Endothelial cell of umbilical vein (primary cell): ENCODE results near the gene PKD1L1. TPM values are rescaled to one million over a fixed set of nuclear protein-coding genes. Genes with fewer than 3 reads are reported as not detected.
"Not testable (repeated sequence)": the region's sequence is repeated elsewhere in the genome, so short reads cannot be mapped to it uniquely, and the experiment has no call there.

Source experiments
- BruUV-seq: library from RNA; stranded (reverse); fragments of 400-500 nt; replicated peaks from 2 replicates; lab custom pipeline; 2021; lab: Mats Ljungman, UMichigan
- CTCF ChIA-PET: fragments of 300-600, 350-600 bp; sonication (Branson Sonifier 250); formaldehyde crosslinking; loops from one replicate; lab custom pipeline; 2021; ENCODE audit warnings: antibody characterized with exemption, inconsistent platforms; lab: Charles Lee
- POLR2A ChIA-PET: fragments of 300-600, 350-600 bp; sonication (Branson Sonifier 250); formaldehyde crosslinking; loops from one replicate; lab custom pipeline; 2021; ENCODE audit warnings: antibody characterized with exemption, inconsistent platforms; lab: Charles Lee
- DNase-seq: peaks from one replicate; pipeline ENCODE4 v3.0.0-alpha.2; 2011; ENCODE audit warnings: low read depth, low spot score
- FAIRE-seq: peaks from 2 replicates; lab custom pipeline; 2011; peaks lifted over from hg19 to GRCh38; lab: Jason Lieb, UNC
- H2AFZ ChIP-seq: 2 replicates; pipeline ENCODE4 v1.6.0; 2012; ENCODE audit warnings: low read depth, low read length, control low read depth, inconsistent platforms
- H3K27ac ChIP-seq: 2 replicates; pipeline ENCODE4 v1.5.1; 2011; ENCODE audit warnings: low read depth, mild to moderate bottlenecking, control low read depth, low read length, moderate library complexity; ENCODE audit not compliant: insufficient read depth
- H3K27me3 ChIP-seq, 2 experiments: 2 replicates each; pipeline versions ENCODE4 v1.6.0 to v1.6.1; 2011; ENCODE audit warnings: low read length in 2 of 2, mixed read lengths in 1 of 2; ENCODE audit not compliant: control insufficient read depth in 2 of 2, insufficient read depth in 2 of 2
- H3K36me3 ChIP-seq, 2 experiments: 2 replicates in 1 of 2; 3 replicates in 1 of 2; pipeline ENCODE4 v1.5.1; 2011; ENCODE audit warnings: low read length in 2 of 2, mild to moderate bottlenecking in 1 of 2, moderate library complexity in 1 of 2; ENCODE audit not compliant: control insufficient read depth in 2 of 2, insufficient read depth in 2 of 2; ENCODE audit errors: extremely low read depth in 1 of 2
- H3K4me1 ChIP-seq: 3 replicates; pipeline ENCODE4 v1.5.1; 2011; ENCODE audit warnings: mild to moderate bottlenecking, low read length; ENCODE audit not compliant: control insufficient read depth, insufficient read depth; ENCODE audit errors: extremely low read depth
- H3K4me2 ChIP-seq: 2 replicates; pipeline ENCODE4 v1.6.1; 2011; ENCODE audit warnings: low read length, control low read depth, mixed read lengths; ENCODE audit not compliant: insufficient read depth
- H3K4me3 ChIP-seq, 3 experiments: fragments of 200-600 bp in 1 of 3; sonication (generic), shearing (Covaris generic) in 1 of 3; replicated peaks in 1 of 3; 2 replicates each; pipeline ENCODE4 v1.5.1; 2011 to 2016; ENCODE audit warnings: control low read depth in 3 of 3, low read length in 3 of 3, mild to moderate bottlenecking in 2 of 3, inconsistent platforms in 1 of 3, low read depth in 1 of 3, moderate library complexity in 1 of 3; ENCODE audit not compliant: insufficient read depth in 1 of 3
- H3K79me2 ChIP-seq: 2 replicates; pipeline ENCODE4 v1.6.0; 2012; ENCODE audit warnings: low read length, inconsistent platforms; ENCODE audit not compliant: control insufficient read depth, insufficient read depth
- H3K9ac ChIP-seq: replicated peaks from 2 replicates; pipeline ENCODE3; 2011; ENCODE audit warnings: low read length, control low read depth; ENCODE audit not compliant: insufficient read depth; ENCODE audit errors: extremely low read depth
- H3K9me1 ChIP-seq: replicated peaks from 3 replicates; pipeline ENCODE4 v1.6.0; 2011; ENCODE audit warnings: mild to moderate bottlenecking, low read length; ENCODE audit not compliant: control insufficient read depth, insufficient read depth; ENCODE audit errors: extremely low read depth
- H3K9me3 ChIP-seq: replicated peaks from 2 replicates; pipeline ENCODE4 v1.5.1; 2012; ENCODE audit warnings: low read length, inconsistent platforms; ENCODE audit not compliant: control insufficient read depth, insufficient read depth
- H4K20me1 ChIP-seq: replicated peaks from 2 replicates; pipeline ENCODE3; 2011; ENCODE audit warnings: mild to moderate bottlenecking, low read length; ENCODE audit not compliant: control insufficient read depth, insufficient read depth; ENCODE audit errors: extremely low read depth
- JUN ChIP-seq: IDR thresholded peaks from 2 replicates; pipeline ENCODE4 v1.6.1; 2011; ENCODE audit warnings: borderline replicate concordance, low read depth; ENCODE audit not compliant: insufficient read length, insufficient read depth
- POLR2A ChIP-seq: IDR thresholded peaks from 2 replicates; pipeline ENCODE4 v1.6.1; 2012; ENCODE audit warnings: low read depth, mild to moderate bottlenecking, control low read depth, low read length
- dilution Hi-C: fragments of 300-500 bp; cut with MboI; formaldehyde crosslinking; loops from one replicate; pipeline ENCODE4 v1.15.0; 2019; ENCODE audit warnings: low sequenced_read_pairs; ENCODE audit not compliant: extremely low pct_ligation_motif_present
- intact Hi-C: fragments of 100-400 bp; cut with micrococcal nuclease; formaldehyde crosslinking; loops from one replicate; pipeline ENCODE4 v1.10.0; 2022
- polyA plus RNA-seq, 4 experiments: library from polyadenylated mRNA; depleted of rRNA in 3 of 4; stranded (reverse) in 3 of 4; unstranded in 1 of 4; fragments of >200 nt; gene quantifications; 2 replicates each; pipeline versions ENCODE4 v1.2.1 to v1.2.3, GENCODE V29; 2011 to 2012; ENCODE audit warnings: missing spikeins in 1 of 4
- total RNA-seq: library from RNA; stranded (reverse); gene quantifications from 2 replicates; pipeline ENCODE4 v1.2.3, GENCODE V29; 2021

The PKD1L1 gene
- total and polyA plus RNA-seq, 2 donors (not counting 3 experiments of a cell fraction or from before 2014, with no cell fraction given), result 4.1 to 5.9 TPM

GRCh38 chr7:47795126-47795525 is 153.1 kb downstream of the PKD1L1 start:
- H3K4me2 ChIP-seq, H3K27ac ChIP-seq, H2AFZ ChIP-seq, DNase-seq, H3K79me2 ChIP-seq, CTCF ChIA-PET, H3K4me3 ChIP-seq, H4K20me1 ChIP-seq, H3K27me3 ChIP-seq, H3K9me3 ChIP-seq, H3K9ac ChIP-seq, H3K9me1 ChIP-seq, H3K36me3 ChIP-seq, BruUV-seq, H3K4me1 ChIP-seq, FAIRE-seq, dilution Hi-C loops, POLR2A ChIA-PET: not testable (repeated sequence)
- intact Hi-C loops, result loop anchor here (10.0 kb wide), 1 partner anchor 360 kb away; no protein-coding TSS in a partner anchor

GRCh38 chr7:47794016-47794415 is 154.2 kb downstream of the PKD1L1 start:
- Histone ChIP-seq H4K20me1 (no peaks in the 10 kb centered on the region), H3K4me1 (no peaks in the 10 kb centered on the region), H3K9ac (no peak overlapping the region), H3K9me1 (no peaks in the 10 kb centered on the region), H3K27me3 (no peaks in the 10 kb centered on the region), H3K79me2 (no peaks in the 10 kb centered on the region), H3K4me2 (no peak overlapping the region), H2AFZ (no peak overlapping the region), H3K27ac (no peak overlapping the region), H3K9me3 (no peaks in the 10 kb centered on the region), H3K36me3 (no peaks in the 10 kb centered on the region), H3K4me3 (no peak overlapping the region)
- FAIRE-seq (no peak), DNase-seq (no peak)
- intact Hi-C loops (loop anchor here (10.0 kb wide), 1 partner anchor 361 kb away; no protein-coding TSS in a partner anchor), dilution Hi-C loops (no loop called here)
- TF ChIP-seq JUN, result no peak
- no peak for TF ChIP-seq POLR2A
- BruUV-seq, result no TSS peak
- ChIA-PET CTCF (no interaction called here), POLR2A (no interaction called here)

GRCh38 chr7:47793186-47793585 is 155.1 kb downstream of the PKD1L1 start:
- H3K36me3 ChIP-seq, H3K27me3 ChIP-seq, H4K20me1 ChIP-seq, H3K27ac ChIP-seq, H3K4me1 ChIP-seq, BruUV-seq, H3K9ac ChIP-seq, H3K4me3 ChIP-seq, H3K79me2 ChIP-seq, DNase-seq, H3K9me1 ChIP-seq, H2AFZ ChIP-seq, FAIRE-seq, dilution Hi-C loops, H3K9me3 ChIP-seq, H3K4me2 ChIP-seq, CTCF ChIA-PET, POLR2A ChIA-PET: not testable (repeated sequence)
- intact Hi-C loops, result loop anchor here (10.0 kb wide), 1 partner anchor 362 kb away; no protein-coding TSS in a partner anchor
